ENCODE data around the gene SNTA1.
A peak's percentile ranks its signal among the peaks of the same experiment; 100 is the strongest.
"Not testable (repeated sequence)": the region's sequence is repeated elsewhere in the genome, so short reads cannot be mapped to it uniquely, and the experiment has no call there.

SNTA1 gene

DNA sequence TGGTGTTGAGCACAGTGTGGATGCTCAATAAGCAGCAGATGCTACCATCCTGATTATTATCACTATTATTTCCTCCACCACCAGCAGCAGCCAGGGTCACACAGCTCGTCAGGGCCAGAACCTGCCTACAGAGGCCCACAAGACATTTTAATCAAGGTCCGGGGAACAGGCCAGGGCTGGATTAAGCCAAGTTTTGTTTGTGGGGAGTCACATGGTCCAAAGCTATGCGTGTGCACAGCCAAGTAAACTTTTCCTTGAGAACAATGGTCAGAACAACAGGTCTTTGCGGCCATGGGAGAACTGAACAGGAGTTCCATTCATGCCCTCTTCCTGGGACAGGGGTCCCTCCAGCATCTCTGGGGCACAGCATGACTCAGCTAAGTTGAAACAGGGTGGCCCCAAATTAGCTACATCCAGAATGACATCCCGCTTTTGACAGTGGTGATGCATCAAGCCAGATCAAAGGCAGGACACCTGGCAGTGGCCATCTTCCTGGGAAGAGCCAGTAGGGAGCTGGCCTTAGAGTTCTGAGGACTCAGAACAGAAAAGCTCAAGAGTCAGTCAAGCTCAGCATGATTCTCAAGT is 11.7 kb downstream of the SNTA1 start:
- DNase-seq: no peak

DNA sequence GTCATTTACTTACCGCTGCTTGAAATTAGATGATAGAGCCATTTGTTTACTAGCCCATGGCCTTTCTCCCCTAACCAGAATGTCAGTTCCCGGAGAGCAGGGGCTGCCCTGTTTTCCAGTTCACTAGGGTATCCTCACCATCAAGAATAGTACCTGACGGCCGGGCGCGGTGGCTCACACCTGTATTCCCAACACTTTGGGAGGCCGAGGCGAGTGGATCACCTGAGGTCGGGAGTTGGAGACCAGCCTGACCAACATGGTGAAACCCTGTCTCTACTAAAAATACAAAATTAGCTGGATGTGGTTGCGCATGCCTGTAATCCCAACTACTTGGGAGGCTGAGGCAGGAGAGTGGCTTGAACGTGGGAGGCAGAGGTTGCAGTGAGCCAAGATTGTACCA is 19.7 kb downstream of the SNTA1 start:
- not testable (repeated sequence) for DNase-seq

DNA sequence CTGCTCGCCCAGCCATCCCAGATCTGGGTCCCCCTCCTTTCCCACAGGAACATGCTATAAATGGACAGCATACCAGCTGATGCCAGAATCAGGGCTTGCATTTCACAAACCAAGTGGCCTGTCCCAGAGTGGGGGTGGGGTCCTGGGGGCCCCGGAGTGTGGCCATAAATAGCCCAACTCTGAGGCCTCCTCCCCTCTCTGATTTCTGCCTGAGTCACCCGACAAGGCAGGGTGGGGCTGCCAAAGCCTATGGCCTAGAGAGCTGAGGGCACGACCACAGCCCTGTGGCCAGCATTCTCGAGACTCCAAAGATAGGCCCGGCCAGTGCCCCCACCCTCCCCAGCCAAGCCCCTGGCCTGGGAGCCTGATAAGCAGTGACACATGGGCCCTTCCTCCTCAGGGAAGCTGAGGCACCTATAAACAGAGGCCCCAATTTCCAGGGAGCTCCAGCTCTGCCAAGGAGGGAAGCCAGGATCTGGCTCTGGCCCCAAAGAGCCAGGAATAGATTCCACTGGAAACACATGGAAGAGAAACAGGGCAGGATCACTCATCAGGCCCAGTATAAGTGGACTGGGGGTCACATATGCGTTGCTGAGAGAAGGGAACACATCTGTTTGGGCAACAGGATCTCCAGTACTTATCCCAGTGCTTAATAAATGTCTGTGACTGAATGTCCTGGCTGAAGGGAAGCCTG is 20.3 kb downstream of the SNTA1 start:
- peak; percentile 66 for DNase-seq

- no peak for DNase-seq
Measured at GRCh38 chr20:33419140-33419974, 24.2 kb downstream of the SNTA1 start.

GRCh38 chr20:33418033-33418432 is 25.5 kb downstream of the SNTA1 start:
- DNase-seq: no peak

GRCh38 chr20:33415948-33416347 is 27.6 kb downstream of the SNTA1 start:
- DNase-seq: no peak

DNA sequence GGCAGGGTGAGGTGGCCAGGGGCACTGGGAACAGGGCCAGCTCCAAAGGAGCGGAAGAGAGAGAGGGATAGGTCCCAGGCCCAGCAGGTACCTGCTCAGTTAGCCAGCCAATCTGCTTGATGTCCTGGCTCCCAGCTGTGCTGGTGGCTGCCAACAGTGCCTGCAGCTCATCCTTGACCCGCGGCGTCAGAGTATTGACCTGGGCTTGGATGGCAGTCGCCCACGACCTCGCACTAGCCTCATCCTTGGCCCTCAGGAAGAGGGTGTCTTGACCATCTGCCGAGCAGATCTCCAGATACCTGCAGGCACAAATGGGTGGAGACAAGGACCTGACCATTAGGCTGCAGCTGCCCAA is 31.1 kb downstream of the SNTA1 start:
- no peak for DNase-seq

DNA sequence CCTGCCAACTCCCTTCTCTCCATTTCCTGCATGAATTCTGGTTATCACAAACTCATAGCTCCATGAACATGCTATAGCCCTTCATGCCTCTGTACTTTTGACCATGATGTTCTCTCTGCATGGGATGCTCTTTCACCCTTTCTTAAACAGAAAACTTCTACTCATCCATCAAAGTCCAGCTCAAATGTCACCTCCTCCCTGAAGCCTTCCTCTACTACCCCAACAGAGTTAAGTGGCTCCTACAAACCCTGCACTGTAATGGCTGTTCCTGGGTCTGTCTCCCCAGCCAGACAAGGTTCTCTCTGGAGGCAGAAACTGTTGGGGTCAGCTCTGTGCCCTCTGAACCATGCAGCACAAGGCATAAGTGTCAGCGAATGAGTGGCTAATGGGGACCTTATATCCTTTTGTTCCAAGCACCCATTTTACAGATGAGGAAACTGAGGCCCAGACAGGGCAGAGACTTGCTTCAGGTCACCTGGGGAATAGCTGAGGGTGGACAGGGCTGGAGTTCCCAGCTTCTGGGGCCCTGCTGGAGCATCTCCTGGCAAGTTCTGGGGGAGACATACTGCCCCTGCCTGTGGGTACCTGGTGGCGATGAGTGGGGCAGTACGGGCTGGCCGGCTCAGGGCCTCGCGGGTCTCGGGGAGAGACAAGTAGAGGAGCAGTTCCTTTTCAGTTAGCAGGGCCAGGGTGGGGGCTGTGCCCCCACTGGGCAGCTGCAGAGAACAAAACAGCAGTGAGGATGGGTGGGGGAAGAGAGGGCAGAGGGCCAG is 31.7 kb downstream of the SNTA1 start:
- DNase-seq: no peak

GRCh38 chr20:33411242-33411641 is 32.3 kb downstream of the SNTA1 start:
- no peak for DNase-seq

DNA sequence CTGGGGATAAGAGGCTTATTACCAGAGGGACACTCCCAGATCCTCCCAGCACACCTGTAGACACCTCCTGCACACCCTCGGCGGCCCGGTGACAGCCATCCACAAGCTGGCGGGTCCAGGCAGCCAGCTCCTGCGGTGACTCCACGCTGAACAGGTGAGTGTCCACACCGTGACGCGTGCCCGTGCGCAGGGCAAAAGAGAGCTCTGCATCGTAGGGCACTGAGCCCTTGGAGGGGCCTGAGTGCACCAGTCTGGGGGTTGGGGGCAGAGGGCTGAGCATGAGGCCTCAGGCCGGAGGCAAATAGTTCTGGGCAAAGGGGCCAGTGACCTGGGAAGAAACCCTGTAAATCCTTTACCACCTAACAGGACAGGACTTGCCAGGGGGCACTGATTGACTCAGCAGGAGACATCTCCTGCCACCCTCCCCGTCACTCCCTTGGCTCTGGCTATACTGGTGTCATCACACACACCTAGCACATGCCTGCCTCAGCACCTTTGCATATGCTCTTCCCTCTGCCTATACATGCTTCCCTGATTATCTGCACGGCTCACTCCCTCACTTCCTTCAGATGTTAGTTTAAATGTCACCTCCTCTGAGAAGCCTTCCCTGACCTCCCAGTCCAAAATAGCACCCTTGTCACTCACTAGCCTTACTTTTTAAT is 33.4 kb downstream of the SNTA1 start:
- DNase-seq: no peak

DNA sequence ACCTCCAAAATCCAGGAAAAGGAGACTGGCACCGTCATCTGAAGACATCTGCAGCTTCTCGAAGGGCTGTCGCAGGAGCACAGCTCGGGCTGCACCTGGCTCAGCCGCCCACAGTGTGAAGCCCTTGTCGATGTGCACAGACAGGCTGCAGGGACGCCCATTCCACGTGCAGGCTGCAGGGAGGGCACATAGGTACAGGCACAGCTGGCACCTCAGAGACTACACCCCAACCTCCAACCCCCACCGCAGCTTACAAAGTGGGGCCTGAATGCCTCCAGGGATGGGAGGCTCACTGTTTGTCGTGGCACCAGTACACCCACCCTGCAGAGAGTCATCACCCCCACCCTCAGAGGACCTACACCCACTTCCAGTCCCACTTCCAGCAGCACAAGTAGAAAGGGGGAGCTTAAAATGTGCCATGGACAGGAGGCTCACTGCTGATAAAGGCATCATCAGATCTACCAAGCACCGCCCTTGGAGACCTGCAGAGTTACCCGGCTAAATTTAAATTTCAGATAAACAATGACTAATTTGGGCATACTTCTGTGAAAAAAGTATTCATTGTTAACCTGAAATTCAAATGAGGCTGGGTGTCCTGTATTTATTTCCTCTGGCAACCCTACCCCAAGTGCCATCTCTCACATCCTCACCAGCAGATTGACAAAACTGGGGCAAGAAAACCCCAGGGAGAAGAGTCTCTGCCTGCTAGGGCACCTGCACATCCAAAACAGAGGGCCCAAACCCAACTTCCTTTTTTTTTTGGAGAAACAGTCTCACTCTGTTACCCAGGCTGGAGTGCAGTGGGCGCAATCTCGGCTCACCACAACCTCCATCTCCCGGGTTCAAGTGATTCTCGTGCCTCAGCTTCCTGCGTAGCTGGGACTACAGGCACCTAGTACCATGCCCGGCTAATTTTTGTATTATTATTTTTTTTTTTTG is 34.6 kb downstream of the SNTA1 start:
- DNase-seq: no peak

DNA sequence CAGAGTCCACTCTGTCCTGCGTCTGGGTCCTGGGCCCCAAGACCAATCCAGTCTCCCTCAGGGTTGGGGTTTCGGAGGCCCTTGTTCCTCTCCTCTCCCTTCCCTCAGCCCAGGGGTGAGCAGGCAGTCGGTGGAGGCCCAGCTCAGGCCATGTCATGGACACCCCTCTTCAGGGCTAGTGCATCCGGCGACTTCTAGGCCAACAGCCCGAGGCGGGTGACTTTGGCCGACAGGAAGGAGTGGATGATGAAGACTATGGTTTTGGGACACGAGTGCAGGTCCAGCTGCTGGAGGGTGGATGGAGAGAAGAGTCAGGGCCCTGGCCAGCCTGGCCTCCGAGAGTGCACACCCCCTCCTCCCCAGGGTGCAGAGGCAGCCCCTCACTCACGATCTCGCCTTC is 35.2 kb downstream of the SNTA1 start:
- no peak for DNase-seq

DNA sequence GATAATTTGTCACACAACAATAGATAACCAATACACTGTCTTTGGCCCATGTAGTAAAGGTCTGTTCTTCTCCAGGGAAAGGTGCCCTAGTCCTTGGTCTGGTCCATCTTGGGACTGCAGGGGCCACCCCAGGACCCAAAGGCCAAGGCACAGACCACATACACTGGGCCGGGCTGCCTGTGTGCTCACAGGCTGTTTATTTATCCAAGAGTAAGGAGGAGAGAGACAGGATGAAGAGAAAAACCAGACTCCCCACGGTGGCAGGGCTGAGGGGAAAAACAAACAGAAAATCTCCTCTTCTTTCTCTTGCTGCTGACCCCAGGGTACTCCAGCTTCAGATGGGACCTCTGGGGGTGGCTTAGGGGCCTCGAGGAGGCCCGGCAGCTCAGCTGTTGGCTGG is 35.8 kb downstream of the SNTA1 start:
- no peak for DNase-seq

GRCh38 chr20:33407251-33407650 is 36.3 kb downstream of the SNTA1 start:
- no peak for DNase-seq

GRCh38 chr20:33404281-33404680 is 39.3 kb downstream of the SNTA1 start:
- no peak for DNase-seq

- no peak for DNase-seq
Measured at GRCh38 chr20:33401921-33402369, 41.6 kb downstream of the SNTA1 start.

DNA sequence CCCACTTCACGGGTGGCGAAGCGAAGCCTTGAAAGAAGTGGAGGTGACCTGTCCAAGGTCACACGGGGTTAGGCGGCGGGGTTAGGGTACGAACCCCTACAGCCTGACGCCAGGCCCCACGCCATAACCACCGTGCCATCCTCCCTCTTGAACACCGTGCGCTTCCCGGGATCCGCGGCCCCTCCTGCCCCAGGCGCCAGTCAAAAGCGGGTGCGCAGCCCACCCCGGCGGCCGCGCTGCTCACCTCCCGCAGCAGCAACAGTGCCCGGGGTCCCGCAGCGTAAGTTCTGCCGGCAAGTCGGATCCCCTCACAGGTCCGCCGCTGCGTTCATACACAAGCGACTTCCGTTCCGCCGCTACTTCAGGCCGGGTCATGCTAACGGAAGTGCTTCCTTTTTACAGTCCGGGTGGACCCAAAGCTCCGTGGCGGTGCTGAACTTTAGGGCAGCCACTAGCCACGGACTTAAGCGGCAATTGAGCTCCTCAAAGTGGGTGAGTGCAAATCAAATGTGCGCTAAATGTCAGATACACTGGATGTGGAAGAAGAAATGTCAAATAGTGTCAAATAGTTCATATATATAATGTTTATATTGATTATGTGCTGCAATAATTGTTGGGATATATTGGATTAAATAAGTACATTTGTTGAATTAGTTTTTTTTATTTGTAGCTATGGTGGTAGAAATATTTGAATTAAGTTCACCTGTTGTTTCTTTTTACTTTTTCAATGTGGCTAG is 42.2 kb downstream of the SNTA1 start, which contains the start of gene CDK5RAP1:
TSS of gene CDK5RAP1 (minus strand) at position 336 of the 737 bp plus-strand sequence. CDS start 4,455 bp downstream, outside the sequence.
- peak; percentile 90 for DNase-seq

- DNase-seq: no peak
Measured at GRCh38 chr20:33400812-33401183, 42.8 kb downstream of the SNTA1 start.

DNA sequence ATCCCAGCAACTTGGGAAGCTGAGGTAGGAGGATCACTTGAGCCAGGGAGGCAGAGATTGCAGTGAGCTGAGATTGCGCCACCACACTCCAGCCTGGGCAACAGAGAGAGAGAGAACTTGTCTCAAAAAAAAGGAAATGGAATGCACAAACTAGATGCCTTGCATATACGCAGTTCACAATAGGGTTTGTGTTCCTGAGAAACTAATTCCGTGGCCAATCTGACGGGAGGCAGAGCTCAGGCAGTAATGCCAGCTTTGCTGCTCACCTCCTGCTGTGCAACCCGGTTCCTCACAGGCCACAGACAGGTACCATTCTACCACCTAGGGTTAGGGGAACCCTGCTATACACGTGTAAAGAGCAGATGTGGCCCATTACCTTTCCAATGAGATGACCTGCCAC is 43.6 kb downstream of the SNTA1 start:
- DNase-seq: no peak

GRCh38 chr20:33394718-33395117 is 48.8 kb downstream of the SNTA1 start:
- DNase-seq: no peak

Measured in fibroblast of skin of abdomen (primary cell).